GM19193 (cell line): ENCODE data around the gene ZNF865.

ENCODE experiments used
- POLR2A ChIP-seq: IDR thresholded peaks from 4 replicates; pipeline ENCODE4 v1.6.1; 2011; ENCODE audit not compliant: insufficient read depth, insufficient read length; ENCODE audit errors: extremely low read depth

The ZNF865 gene

GRCh38 chr19:55599468-55599841 lies 6.0 kb upstream of the ZNF865 start, which contains the start of gene FIZ1:
Gene FIZ1 (minus strand): TSS chr19:55599517. CDS start chr19:55597865, 1,652 bp downstream.
- no peak for TF ChIP-seq POLR2A

DNA sequence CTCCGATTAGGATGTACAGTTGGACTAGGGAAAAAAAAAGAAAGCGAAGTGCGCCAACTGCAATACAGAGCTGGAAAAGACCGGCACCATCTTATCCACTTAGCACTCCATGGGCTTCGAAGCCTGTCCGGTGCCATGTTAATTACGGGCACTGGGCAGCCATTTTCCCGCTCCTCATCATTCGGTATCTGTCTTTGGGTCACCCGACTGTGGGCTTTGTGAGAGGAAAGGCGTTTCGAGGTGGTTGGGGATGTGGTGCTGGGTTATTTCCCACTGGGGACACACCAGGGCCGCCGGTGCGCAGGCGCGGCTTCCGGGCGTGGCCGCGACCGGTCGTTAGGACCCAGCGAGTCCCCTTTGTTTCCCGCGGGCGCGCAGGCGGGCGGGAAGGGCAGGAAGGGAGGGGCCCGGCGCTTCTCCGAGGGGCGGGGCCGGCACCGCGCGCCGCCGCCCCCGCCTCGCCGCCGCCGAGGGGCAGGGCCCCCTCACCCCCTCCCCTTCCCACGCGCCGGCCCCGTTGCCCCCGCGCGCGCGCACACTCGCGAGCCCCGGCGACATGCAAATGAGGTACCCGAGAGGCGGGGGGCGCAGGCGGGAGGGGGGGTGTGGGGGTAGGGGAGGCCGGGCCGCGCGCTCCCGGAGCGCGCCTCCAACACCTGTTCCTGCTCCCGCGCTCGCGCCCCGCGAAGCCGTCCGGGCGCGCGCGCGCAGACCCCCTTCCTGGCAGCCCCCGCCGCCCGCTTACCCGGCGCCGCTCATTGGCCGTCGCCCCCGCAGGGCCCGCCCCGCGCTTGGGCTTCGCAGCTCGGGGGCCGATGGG lies 5.4 kb upstream of the ZNF865 start, which contains the start of gene ZNF524:
Gene ZNF524, plus strand, starts transcription at position 447 of the 820 bp plus-strand sequence. CDS start 1,825 bp downstream, outside the sequence.
- peak; percentile 29 for TF ChIP-seq POLR2A

GRCh38 chr19:55600662-55601028 lies 4.8 kb upstream of the ZNF865 start:
- TF ChIP-seq POLR2A, result peak; percentile 39

DNA sequence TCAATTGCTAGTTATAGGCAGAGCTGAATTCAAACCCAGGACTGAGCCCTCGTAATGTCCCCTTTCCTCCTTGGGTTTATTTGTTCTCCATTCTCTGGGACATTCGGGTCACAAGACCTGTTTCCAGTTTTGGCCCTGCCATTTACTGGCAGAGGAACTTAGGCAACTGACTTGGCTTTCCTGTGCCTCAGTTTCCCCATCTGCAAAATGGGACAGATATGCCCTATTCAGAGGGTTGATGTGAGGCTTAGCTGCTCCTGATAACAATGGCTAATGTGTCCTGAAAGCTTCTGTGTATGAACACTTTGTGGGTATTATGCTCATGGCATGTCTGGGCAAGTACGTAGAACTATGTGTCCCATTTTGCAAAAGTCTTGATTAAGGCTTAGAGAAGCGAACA lies 4.4 kb upstream of the ZNF865 start:
- TF ChIP-seq POLR2A, result no peak

GRCh38 chr19:55602104-55603001 lies 3.1 kb upstream of the ZNF865 start:
- no peak for TF ChIP-seq POLR2A

- TF ChIP-seq POLR2A, result no peak
These were observed 2.3 kb upstream of the ZNF865 start for GRCh38 chr19:55603115-55603514.

GRCh38 chr19:55603581-55604292 lies 1.7 kb upstream of the ZNF865 start:
- TF ChIP-seq POLR2A, result no peak

DNA sequence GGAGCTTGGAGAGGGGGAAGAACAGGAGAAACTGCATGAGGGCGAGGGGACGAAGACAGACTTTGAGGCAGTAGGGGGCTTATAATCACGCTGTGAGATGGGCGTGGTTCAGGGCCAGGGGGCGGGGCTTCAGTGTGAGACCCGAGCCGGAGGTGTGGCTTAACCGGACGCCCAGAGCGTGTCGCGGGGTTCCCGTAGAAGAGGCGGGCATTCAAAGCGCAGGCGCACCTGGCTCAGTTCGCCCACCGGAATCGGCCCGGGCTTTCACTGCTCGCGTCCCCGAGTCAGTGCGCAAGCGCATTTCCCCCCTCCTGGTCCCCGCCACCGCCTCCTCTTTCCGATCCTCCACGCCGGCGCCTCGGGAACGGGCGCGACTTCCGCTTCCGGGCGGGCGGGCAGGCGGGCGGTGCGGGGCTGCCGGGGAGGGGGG lies 225 bp upstream of the ZNF865 start:
- no peak for TF ChIP-seq POLR2A

GRCh38 chr19:55606471-55606787 lies 982 bp downstream of the ZNF865 start:
- TF ChIP-seq POLR2A, result no peak

- TF ChIP-seq POLR2A, result no peak
These were observed 1.4 kb downstream of the ZNF865 start for GRCh38 chr19:55606817-55607216.

DNA sequence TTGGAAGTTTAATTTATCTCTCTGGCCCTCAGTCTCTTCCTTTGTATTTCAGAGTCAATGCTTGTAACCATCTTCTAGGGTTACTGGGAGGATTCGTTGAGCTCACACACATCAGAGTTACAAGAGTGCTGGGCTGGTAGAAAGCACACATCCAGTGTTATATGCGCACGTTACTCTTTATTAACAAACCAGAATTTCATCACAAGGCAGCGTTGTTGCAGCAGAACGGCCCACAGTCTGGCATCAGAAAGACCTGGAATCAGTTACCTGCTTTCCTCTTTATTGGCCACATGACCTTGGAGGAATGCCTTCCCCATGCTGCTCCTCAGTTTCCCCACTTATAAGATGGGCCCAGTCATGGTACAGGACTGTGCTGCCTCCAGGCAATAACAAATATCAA lies 3.9 kb downstream of the ZNF865 start:
- no peak for TF ChIP-seq POLR2A

GRCh38 chr19:55611300-55611982 lies 6.0 kb downstream of the ZNF865 start:
- TF ChIP-seq POLR2A, result no peak

- TF ChIP-seq POLR2A, result no peak
These were observed 6.7 kb downstream of the ZNF865 start for GRCh38 chr19:55611983-55612645.

DNA sequence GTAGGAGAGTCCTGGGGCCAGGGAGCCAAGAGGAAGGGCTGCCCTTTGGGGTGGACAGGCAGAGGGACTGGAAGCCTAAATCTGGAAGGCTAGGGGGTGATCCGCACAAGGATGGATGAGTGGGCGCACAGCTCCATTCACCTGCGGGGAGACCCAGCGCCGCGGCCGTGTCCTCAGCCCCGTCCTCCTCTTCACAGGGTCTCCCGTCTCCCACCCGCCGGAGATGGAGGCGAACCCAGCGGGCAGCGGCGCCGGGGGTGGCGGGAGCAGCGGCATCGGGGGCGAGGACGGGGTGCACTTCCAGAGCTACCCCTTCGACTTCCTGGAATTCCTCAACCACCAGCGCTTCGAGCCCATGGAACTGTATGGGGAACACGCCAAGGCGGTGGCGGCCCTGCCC lies 7.9 kb downstream of the ZNF865 start:
- TF ChIP-seq POLR2A, result no peak
